A549 (cell line): ENCODE measurements around the gene AFAP1. TPM values are rescaled to one million over a fixed set of nuclear protein-coding genes. Genes with fewer than 3 reads are reported as not detected.

Experiments
- ATAC-seq, 2 experiments: fragments of 200-7000 bp in 1 of 2; fragments of >200 bp in 1 of 2; cut with Nextera tagmentation in 1 of 2; cut with Tn5 transposase in 1 of 2; 3 replicates each; pipeline versions ENCODE4 v1.8.0 to v1.9.1; 2018 to 2020; ENCODE audit warnings: mild to moderate bottlenecking in 1 of 2, moderate library complexity in 1 of 2
- CTCF ChIA-PET: fragments of 300-600 bp; sonication (Branson Sonifier 250); formaldehyde crosslinking; extraction: SDS; loops from one replicate; lab custom pipeline; 2021; ENCODE audit warnings: antibody characterized with exemption, inconsistent platforms; lab: Yijun Ruan, JAX
- POLR2A ChIA-PET: fragments of 350-600 bp; formaldehyde crosslinking; extraction: SDS; loops from one replicate; lab custom pipeline; 2021; ENCODE audit warnings: antibody characterized with exemption, inconsistent platforms; lab: Yijun Ruan, JAX
- DNase-seq, 2 experiments: peaks; one replicate each; pipeline versions ENCODE4 v3.0.0 to v3.0.0-alpha.2; 2011 to 2016; ENCODE audit warnings: low read depth in 1 of 2, low spot score in 1 of 2
- FAIRE-seq: peaks from 2 replicates; lab custom pipeline; 2011; peaks lifted over from hg19 to GRCh38; lab: Jason Lieb, UNC
- H3K27ac ChIP-seq, 2 experiments: fragments of >200 bp; sonication (Bioruptor Twin); formaldehyde crosslinking; 3 replicates each; pipeline ENCODE4 v1.5.1; 2016 to 2017
- H3K4me1 ChIP-seq: fragments of >200 bp; sonication (Bioruptor Twin); formaldehyde crosslinking; 3 replicates; pipeline ENCODE4 v1.6.1; 2016
- H3K4me2 ChIP-seq: fragments of >200 bp; sonication (Bioruptor Twin); formaldehyde crosslinking; 3 replicates; pipeline ENCODE4 v1.6.1; 2016
- H3K4me3 ChIP-seq: fragments of >200 bp; sonication (Bioruptor Twin); formaldehyde crosslinking; 3 replicates; pipeline ENCODE4 v1.5.1; 2016
- H3K9me3 ChIP-seq: fragments of >200 bp; sonication (Bioruptor Twin); formaldehyde crosslinking; 3 replicates; pipeline ENCODE4 v1.6.1; 2016
- ATOH8 ChIP-seq: fragments of 250-450 bp; sonication (Bioruptor Pico); IDR thresholded peaks from 2 replicates; pipeline ENCODE4 v1.5.0; 2020; ENCODE audit warnings: low read depth, mild to moderate bottlenecking, moderate library complexity
- BHLHE40 ChIP-seq: IDR thresholded peaks from 2 replicates; pipeline ENCODE4 v1.6.1; 2012; ENCODE audit warnings: low read depth, low read length, inconsistent platforms
- CBX2 ChIP-seq: fragments of 200-600 bp; sonication (generic); IDR thresholded peaks from 2 replicates; pipeline ENCODE4 v1.6.1; 2016; ENCODE audit warnings: low read depth, mild to moderate bottlenecking, borderline replicate concordance
- E2F6 ChIP-seq: IDR thresholded peaks from 2 replicates; pipeline ENCODE4 v1.6.1; 2012; ENCODE audit warnings: low read depth, borderline replicate concordance
- EHF ChIP-seq: fragments of 250-450 bp; sonication (Bioruptor Pico); IDR thresholded peaks from 2 replicates; pipeline ENCODE4 v1.5.0; 2020; ENCODE audit warnings: mild to moderate bottlenecking
- FOXS1 ChIP-seq: fragments of 250-450 bp; sonication (Bioruptor Pico); IDR thresholded peaks from 2 replicates; pipeline ENCODE4 v1.5.0; 2020; ENCODE audit warnings: mild to moderate bottlenecking, moderate library complexity
- GATA3 ChIP-seq: IDR thresholded peaks from 2 replicates; pipeline ENCODE4 v1.6.1; 2012; ENCODE audit warnings: borderline replicate concordance
- HDAC2 ChIP-seq: fragments of 200-600 bp; sonication (generic); IDR thresholded peaks from 2 replicates; pipeline ENCODE4 v1.6.1; 2016
- HES2 ChIP-seq: fragments of >200 bp; sonication (Bioruptor Twin); formaldehyde crosslinking; IDR thresholded peaks from 2 replicates; pipeline ENCODE4 v1.6.1; 2016
- HEYL ChIP-seq: fragments of 250-450 bp; sonication (Bioruptor Pico); IDR thresholded peaks from 2 replicates; pipeline ENCODE4 v1.8.0; 2021; ENCODE audit warnings: mild to moderate bottlenecking, moderate library complexity
- HMGXB4 ChIP-seq: fragments of 250-450 bp; sonication (Bioruptor Pico); IDR thresholded peaks from 2 replicates; pipeline ENCODE4 v1.5.0; 2021; ENCODE audit warnings: mild to moderate bottlenecking, moderate library complexity, borderline replicate concordance
- HOXB13 ChIP-seq: fragments of 250-450 bp; sonication (Bioruptor Pico); IDR thresholded peaks from 2 replicates; pipeline ENCODE4 v1.5.0; 2020; ENCODE audit warnings: low read depth, mild to moderate bottlenecking, moderate library complexity
- MAX ChIP-seq: IDR thresholded peaks from 2 replicates; pipeline ENCODE4 v1.6.1; 2012
- PBX3 ChIP-seq: IDR thresholded peaks from 2 replicates; pipeline ENCODE4 v1.6.1; 2012
- POLR2AphosphoS2 ChIP-seq: conservative IDR thresholded peaks from 2 replicates; pipeline ENCODE4 v1.6.1; 2012; ENCODE audit warnings: low read length, improper control_type of control experiment, inconsistent platforms
- RAD21 ChIP-seq, 2 experiments: fragments of >200 bp in 1 of 2; sonication (Bioruptor Twin) in 1 of 2; formaldehyde crosslinking in 1 of 2; IDR thresholded peaks in 1 of 2; conservative IDR thresholded peaks in 1 of 2; 2 replicates in 1 of 2; 3 replicates in 1 of 2; pipeline ENCODE4 v1.6.1; 2012 to 2018; ENCODE audit warnings: inconsistent platforms in 1 of 2
- RARB ChIP-seq: fragments of 250-450 bp; sonication (Bioruptor Pico); IDR thresholded peaks from 2 replicates; pipeline ENCODE4 v1.8.0; 2021; ENCODE audit warnings: mild to moderate bottlenecking, moderate library complexity
- RNF2 ChIP-seq: fragments of 200-600 bp; sonication (generic); IDR thresholded peaks from 2 replicates; pipeline ENCODE4 v1.6.1; 2016; ENCODE audit warnings: low read depth, mild to moderate bottlenecking, antibody characterized with exemption, moderate library complexity, borderline replicate concordance
- TP53 ChIP-seq: fragments of 250-450 bp; sonication (Bioruptor Pico); IDR thresholded peaks from 2 replicates; pipeline ENCODE4 v1.5.0; 2021; ENCODE audit warnings: mild to moderate bottlenecking, moderate library complexity
- ZC3H11A ChIP-seq: fragments of 450-650 bp; IDR thresholded peaks from 2 replicates; pipeline ENCODE4 v1.6.1; 2014; ENCODE audit warnings: antibody characterized with exemption, mild to moderate bottlenecking
- ZNF302 ChIP-seq: fragments of 250-450 bp; sonication (Bioruptor Pico); IDR thresholded peaks from 2 replicates; pipeline ENCODE4 v1.9.0; 2021; ENCODE audit warnings: inconsistent platforms, mild to moderate bottlenecking, moderate library complexity
- WGBS: methylation state at CpG from one replicate; pipeline ENCODE4 v1.1.6; 2017; ENCODE audit errors: missing lambda C conversion rate; 5-methylcytosine and 5-hydroxymethylcytosine counted together
- polyA plus RNA-seq, 4 experiments: library from polyadenylated mRNA; depleted of rRNA in 3 of 4; stranded (reverse); fragments of >200 nt; fragmentation: RNase III in 1 of 4; extraction: RNeasy Plus Mini Kit Qiagen cat#74134 plus additional on column Dnase treatment in 1 of 4; gene quantifications; 2 replicates in 3 of 4; 3 replicates in 1 of 4; pipeline ENCODE4 v1.2.3, GENCODE V29; 2011 to 2017

AFAP1 gene
- polyA plus RNA-seq, 2 of the 4 experiments (the other 2 are of a cell fraction): 25.4 to 29.6 TPM

- 90% methylated on average over 16 of the region's 16 CpGs for WGBS
- POLR2A ChIA-PET: no interaction called here
- no peak for FAIRE-seq
These were observed 28.7 kb upstream of the AFAP1 start for GRCh38 chr4:7968262-7968896.

GRCh38 chr4:7967501-7968261 is 28.0 kb upstream of the AFAP1 start:
- Histone ChIP-seq H3K27ac (peak overlapping the region; percentile 90 to 97), H3K9me3 (no peaks in the 10 kb centered on the region), H3K4me2 (peak overlapping the region; percentile 29; the same call in 2 of the 3 replicates)
- no peak for DNase-seq
- ChIA-PET CTCF (interaction anchor here (0.8 to 4.7 kb wide), 5 partner anchors 15 to 163 kb away, joined by 3 to 21 read pairs (median 6); no protein-coding TSS in a partner anchor), POLR2A (no interaction called here)
- peak in 1 of 2 experiments; percentile 14; a peak in 3 of 6 replicates for ATAC-seq
- FAIRE-seq: no peak
- WGBS: 63% methylated on average over 16 of the region's 21 CpGs
- TF ChIP-seq HEYL (no peak), MAX (peak; percentile 17; the same call in 1 of the 2 replicates), PBX3 (no peak)
- TF ChIP-seq, all 56 proteins: peak for 1
- peaks cover 64% of the 10 kb centered on the region for H3K4me1 ChIP-seq
- no peak overlapping the region for H3K4me3 ChIP-seq

More at GRCh38 chr4:7968262-7968896, 28.7 kb upstream of the AFAP1 start:
- DNase-seq (no peak), ATAC-seq (no peak)
- H3K27ac ChIP-seq: peak overlapping the region; percentile 90 to 97
- TF ChIP-seq ATOH8 (CRISPR knock-in tag) (no peak), ZC3H11A (no peak), RNF2 (no peak), BHLHE40 (no peak), HMGXB4 (CRISPR knock-in tag) (no peak), GATA3 (no peak), TP53 (no peak), E2F6 (no peak), FOXS1 (CRISPR knock-in tag) (no peak), RAD21 (conservative IDR thresholded peaks at IDR 0.05 in 1 of 2, IDR thresholded peaks at IDR 0.05 in 1 of 2) (no peak), HES2 (no peak), EHF (CRISPR knock-in tag) (no peak), CBX2 (no peak), ZNF302 (CRISPR knock-in tag) (no peak), RARB (CRISPR knock-in tag) (no peak), HDAC2 (no peak), HOXB13 (CRISPR knock-in tag) (no peak), POLR2AphosphoS2 (no peak)
- no peaks in the 10 kb centered on the region for H3K9me3 ChIP-seq
- H3K4me3 ChIP-seq: no peak overlapping the region
- H3K4me2 ChIP-seq: peak overlapping the region; percentile 29; the same call in 2 of the 3 replicates
- CTCF ChIA-PET: interaction anchor here (0.7 to 4.7 kb wide), 5 partner anchors 9 to 164 kb away, joined by 3 to 21 read pairs (median 6); no protein-coding TSS in a partner anchor
- peaks cover 69% of the 10 kb centered on the region for H3K4me1 ChIP-seq
